DMS53 (cell line): ENCODE measurements around the gene FTCD.

Experiments used
- DNase-seq: peaks from one replicate; lab custom pipeline; 2025; lab: John Stamatoyannopoulos, UW

Gene FTCD

DNA sequence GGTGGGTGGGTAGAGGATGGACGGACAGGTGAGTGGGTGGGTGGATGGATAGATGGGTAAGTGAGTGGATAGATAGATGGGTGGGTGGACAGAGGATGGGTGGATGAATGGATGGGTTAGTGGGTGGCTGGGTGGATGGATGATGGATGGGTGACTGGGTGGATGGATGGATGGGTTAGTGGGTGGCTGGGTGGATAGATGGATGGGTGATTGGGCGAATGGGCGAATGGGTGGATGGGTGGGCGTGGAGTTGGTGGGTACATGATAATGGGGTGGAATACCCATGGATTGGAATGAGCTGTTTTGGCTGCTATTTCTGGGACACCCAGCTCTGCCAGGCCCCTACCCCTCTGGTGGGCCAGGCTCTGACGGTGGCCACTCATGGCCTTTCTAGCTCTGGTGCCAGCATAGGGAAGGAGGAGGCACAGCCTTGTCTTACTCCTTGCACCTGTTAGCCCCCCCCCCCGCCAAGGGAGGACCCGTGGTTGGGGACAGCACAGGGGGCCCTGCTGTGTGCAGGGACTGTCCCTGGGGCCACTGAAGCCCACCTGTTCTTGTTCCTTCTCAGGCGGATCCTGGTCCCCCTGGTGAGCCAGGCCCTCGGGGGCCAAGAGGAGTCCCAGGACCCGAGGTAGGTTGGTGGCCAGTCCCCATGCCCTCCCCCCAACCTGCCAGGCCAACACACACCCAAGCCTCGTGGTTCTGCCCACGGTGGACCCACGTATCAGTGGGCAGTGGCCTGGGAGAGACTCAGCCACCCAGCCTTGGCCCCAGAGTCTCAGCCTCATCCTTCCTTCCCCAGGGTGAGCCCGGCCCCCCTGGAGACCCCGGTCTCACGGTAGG lies 31.1 kb downstream of the FTCD start:
- DNase-seq, result no peak

DNA sequence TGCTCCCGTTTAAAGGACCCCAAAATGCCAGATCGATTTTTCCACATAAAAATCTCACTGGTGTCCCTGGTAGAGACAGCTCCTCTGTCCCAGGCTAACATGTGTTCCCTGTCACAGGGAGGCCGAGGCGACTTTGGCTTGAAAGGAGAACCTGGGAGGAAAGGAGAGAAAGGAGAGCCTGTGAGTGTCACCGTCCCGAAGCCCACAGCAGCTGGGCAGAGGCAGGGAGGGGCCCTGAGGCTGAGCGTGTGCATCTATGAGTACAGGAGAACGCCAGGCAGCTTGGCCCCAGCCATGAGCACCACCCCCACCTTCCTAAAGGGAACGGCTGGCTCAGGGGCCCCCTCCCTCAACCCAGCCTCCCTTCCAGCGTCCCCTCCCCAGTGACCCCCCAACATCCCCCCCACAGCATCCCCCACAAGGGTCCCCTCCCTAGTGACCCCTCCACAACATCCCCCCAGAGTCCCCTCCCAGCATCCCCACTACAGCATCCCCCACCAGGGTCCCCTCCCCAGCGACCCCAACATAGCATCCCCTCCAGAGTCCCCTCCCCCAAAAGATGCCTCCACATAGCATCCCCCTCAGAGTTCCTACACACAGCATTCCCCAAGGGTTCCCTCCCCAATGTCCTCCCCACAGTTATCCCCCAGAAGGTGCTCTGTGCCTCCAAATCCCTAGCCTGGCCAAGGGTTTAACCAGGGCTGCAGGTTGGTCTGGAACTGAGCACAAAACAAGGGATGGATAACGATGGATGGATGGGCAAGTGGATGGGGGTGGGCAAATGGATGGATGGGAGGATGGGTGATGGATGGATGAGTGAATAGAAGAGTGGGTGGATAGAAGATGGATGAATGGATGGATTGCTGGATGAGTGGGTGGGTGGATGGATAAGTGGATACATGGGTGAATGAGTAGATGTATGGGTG lies 32.4 kb downstream of the FTCD start:
- no peak for DNase-seq

DNA sequence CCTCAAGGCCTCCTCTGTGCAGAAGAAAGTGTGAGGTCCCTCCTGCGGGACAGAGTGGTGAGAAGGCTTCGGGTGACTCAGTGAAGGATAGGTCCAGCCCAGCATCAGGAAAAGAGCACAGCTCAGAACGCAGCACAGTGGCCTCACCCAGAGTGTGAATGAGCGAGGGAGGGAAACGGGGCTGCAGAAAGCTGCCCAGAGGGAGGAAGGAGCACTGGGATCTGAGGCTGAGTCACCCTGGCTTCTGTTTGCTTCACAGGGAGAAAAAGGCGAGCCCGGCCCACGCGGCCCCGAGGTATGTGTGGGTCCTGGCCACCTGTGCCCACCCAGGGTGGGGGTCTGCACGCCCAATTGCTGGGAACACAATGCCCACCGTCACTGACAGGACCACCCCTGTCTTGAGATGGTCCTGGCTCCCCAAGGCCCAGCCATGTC lies 33.1 kb downstream of the FTCD start:
- no peak for DNase-seq

DNA sequence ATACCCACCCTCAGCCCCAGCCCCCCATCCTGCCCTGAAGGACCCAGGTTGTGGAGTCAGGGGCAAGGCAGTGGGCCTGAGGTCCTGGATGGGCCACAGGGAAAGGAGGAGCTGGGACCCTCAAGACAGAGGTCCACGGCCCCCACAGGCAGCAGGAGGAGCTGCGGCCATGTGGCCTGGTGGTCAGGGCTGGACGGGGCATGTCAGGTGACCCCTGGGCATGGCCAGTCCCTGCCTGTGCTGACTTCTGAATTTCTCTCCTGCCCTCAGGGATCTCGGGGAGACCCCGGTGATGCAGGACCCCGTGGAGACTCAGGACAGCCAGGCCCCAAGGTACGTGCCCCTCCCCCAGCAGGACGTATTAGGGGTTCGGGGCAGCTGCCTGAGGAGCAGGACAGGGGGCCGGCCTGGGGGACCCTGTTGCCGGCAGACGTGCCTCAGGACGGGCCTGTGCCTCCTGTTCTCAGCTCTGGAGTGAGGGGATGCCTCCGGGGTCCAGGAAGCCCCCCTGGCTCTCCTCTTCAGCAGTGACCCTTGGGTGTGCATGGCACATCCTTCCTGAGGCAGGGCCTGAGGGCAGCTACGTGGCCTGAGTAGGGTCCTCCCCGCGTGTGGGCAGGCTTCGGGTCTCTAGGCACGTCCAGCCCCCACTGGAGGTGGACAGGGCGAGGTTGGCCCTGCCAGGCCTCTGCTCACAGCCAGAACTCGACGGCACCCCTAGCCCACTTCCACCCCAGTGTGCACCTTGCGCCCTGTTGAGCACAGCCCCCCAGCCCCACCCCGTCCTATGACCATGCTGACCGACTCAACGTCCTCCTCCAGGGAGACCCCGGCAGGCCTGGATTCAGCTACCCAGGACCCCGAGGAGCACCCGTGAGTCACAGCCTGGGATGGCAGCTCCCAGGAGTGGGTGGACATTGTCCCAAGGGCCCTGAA lies 33.8 kb downstream of the FTCD start:
- no peak for DNase-seq

DNA sequence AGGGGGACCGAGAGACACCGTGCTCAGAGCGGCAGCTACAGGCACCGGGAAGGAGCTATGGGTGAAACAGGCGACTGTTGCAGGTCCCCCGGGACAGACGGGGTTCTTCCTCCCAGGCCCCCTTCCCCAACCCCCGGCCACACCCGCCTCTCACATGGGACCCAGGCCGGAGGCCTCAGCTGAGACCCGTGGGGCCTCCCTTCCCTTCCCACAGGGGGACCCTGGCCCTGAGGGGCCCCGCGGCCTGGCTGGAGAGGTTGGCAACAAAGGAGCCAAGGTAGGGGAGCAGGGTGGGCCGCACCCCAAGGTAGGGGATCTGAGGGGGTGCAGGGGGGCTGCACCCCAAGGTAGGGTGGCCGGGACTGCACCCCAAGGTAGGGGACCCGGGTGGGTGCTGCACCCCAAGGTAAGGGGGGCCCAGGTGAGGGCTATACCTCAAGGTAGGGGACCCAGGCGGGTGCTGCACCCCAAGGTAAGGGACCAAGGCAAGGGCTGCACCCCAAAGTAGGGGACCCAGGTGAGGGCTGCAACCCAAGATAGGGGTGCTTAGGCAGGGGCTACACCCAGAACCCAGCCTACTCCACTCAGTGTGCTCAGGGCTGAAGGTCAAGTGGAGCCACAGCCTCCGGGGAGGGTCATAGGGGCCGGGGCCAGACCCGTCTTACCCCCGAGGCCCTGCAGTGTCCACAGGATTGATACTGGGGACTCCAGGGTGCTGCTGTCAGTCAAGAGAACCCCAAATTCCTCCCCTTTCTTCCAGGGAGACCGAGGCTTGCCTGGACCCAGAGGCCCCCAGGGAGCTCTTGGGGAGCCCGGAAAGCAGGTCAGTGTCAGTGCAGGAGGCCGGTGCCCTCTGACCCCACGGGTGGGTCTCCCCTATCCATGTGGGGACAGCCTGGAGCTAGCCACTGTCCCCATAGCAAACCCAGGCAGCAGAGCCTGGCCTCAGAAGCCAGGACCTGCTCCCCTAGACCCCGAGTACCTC lies 34.8 kb downstream of the FTCD start:
- no peak for DNase-seq

DNA sequence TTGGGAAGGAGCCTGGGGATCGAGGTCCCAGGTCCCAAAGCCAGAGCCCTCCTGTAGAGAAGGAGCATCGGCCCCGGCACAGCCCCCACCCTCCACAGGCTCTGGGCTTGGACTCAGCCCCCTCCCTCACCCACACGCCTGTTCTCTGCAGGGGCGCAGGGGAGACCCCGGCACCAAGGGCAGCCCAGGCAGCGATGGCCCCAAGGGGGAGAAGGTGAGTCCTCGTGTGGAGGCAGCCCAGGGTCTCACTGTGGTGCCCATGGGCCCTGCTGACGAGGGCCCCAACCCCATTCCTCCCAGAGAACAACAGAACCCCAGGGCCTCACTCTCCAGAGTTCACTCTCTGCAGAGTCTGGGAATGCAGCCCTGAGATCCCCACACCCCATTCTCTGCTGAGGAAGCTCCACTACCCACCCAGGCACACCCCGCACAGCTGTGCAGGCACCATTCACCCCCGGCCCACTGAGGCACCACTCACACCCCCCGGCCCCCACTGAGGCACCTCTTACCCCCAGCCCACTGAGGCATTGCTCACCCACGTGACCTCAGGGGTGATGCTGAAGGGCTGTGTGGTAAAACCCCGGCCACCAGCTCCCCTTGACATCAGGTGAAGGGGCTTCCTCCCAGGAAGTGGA lies 35.6 kb downstream of the FTCD start:
- no peak for DNase-seq

DNA sequence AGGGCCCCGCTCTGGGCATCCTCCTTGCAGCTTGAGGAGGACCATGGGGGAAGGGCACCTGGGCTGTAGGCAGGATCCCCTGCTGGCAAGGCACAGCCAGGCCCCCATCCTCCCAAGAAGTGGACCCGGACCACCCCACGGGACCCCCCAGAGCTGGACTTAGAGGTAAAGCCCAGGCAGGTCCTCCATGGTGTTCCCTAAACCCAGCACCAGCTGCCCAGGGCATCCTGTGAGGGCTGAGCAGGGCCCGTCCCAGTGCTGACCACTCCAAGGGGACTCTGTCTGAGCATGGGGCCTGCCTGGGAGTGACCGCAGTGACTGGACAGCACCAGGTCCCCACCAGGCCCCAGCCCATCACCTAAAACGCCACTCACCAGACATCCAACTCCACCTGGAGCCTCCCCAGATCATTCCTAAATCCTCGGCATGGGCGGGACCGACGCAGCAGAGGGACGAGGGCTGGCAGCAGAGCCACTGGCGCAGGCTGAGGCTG lies 36.2 kb downstream of the FTCD start:
- no peak for DNase-seq

DNA sequence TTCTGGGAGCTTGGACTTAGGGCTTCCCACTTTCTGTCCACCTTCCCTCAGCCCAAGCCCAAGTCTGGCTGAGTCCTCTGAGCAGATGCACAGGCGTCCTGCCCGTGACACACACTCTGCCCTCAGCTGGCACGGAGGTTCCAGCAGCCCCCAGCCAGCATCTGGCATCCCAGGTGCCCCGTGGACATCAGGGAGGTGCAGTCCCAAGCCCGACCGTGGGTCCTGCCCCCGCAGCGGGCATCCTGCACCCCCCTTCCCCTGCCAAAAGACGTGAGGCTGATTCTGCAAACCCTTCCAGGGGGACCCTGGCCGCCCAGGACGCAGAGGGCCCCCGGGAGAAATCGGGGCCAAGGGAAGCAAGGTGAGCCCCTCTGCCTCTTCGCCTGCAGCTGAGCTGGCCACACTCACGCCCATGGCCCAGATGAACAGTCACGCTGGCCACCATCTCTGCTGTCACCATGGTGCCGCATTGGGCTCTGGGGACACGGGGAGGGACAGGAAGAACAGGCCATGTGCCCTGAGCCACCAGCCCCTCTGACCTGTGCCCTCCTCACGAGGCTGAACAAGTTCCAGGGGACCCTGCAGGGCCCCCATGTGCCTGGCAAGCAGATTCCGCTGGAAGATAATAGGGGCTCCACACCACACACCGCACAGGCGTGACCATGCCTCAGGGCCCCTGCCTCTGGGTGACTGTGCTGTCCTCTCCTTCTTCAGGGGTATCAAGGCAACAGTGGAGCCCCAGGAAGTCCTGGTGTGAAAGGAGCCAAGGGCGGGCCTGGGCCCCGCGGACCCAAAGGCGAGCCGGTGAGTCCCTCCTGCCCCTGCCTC lies 36.8 kb downstream of the FTCD start:
- DNase-seq, result no peak

DNA sequence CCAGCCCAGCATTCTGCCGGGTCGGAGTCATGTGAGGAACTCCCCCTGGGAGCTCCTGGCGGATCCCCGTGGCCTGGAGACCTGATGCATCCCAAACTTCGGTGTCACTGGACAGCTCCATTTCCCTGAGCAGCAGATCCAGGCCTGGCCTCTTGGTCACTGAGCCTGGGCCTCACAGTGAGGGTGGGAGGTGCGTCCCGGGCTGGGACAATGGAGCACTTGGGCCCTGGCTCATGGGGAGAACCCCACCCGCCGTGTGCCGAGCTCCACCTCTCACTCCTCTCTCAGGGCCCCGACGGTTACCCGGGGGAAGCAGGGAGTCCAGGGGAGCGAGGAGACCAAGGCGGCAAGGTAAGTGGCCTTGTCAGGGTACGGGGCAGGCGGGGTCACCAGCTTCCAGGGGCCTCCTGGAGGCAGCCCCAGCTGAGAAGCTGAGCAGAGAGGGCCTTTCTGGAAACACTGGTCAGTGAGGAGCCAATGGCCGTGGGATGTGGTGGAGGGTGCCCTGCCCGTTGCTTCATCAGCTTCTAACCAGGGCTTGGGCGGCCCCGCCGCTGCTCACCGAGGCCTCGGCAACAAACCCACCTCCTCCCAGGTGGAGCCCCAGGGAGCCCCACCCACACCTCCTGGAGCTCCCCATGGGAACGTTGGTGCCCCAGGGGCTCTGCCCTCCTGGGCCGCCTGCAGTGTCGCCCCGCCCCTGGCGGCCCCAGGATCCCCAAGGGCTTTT lies 37.6 kb downstream of the FTCD start:
- no peak for DNase-seq

DNA sequence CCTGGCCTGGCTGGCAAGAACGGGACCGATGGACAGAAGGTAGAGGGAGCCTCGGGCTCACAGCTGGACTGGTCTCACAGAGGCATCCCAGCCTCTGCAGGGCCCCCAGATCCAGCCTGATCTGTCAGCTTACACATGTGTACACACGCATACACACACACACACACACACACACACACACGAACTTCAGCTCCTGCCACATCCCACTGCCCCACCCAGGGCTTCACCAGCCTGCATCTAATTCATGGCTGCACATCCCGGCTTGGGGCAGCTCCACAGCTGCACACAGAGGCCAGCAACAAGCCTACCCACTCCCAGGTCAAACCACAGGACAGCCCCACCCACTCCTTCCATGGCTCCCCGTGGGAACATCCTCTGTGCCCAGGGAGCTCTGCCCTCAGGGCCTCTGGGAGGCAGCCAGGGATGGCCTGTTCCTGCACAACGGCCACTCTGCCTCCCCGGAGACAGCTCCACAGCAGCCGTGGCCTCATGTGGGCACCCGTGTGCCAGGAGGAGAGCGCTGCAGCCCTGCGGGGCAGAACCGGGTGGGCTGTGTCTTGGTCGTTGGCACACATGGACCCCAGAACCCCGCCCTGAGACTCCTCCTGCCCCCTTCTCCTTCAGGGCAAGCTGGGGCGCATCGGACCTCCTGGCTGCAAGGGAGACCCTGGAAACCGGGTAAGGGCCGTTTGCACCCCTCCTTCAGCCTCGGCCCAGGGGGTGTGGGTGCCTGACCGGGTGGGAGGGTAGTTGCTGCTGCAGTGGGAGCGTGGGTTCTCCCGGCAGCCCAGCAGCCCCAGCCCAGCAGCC lies 38.4 kb downstream of the FTCD start:
- no peak for DNase-seq

DNA sequence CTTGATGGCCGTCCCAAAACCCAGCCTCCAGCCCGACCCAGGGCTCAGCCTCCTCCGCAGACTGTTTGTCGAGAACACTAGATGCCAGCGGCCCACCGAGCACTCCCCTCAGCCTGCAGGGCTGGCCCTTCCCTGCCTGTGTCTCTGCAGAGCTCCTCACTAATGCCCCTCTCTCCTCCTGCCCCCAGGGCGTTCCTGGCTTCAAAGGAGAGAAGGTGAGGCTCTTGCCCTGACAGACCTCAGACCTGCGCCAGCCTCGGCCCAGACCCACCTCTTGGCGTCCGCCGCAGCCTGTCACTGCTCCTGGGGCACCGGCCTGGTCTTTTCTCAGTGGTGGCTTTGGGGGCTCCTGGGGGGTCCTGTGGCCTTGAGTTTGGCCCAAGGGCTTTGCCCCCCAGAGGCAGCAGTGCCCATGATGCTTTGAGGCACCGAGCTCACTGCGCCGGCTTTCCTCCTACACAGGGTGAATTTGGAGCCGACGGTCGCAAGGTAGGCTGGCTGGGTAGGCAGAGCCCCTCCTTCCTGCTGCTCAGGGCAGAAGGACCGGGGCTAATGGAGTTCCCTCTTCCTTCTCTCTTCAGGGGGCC lies 39.1 kb downstream of the FTCD start:
- DNase-seq, result no peak

DNA sequence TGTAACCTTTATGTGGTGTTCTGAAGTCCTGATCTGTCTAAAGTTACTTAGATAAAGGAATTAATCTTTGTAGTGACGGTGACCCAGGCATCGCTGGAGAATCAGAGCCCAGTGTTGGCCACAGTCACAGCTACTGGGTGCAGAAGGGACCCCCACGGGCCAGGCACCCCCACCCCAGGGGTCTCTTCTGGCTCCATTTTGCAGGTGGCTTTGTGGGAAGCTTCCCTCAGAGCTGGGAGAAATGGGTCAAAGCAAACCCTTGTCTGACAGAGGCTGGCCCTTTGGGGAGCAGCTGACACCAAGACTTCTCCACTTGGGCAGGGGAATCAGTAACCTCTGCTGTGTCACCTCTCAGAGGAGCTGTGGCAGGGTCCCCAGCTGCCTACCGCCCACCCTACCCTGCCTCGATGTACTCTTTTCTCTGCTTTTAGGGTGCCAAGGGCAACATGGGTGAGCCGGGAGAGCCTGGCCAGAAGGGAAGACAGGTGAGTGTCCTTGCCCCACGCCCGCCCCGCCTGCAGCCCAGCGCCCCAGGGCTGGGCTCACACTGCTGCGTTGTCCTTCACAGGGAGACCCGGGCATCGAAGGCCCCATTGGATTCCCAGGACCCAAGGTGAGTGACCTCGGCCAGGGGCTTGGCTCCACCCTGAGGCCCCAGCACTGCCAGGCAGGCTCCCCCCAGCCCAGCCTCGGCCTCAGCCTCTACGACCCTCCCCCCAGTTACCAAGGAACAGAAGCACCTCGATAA lies 39.8 kb downstream of the FTCD start:
- DNase-seq, result no peak

DNA sequence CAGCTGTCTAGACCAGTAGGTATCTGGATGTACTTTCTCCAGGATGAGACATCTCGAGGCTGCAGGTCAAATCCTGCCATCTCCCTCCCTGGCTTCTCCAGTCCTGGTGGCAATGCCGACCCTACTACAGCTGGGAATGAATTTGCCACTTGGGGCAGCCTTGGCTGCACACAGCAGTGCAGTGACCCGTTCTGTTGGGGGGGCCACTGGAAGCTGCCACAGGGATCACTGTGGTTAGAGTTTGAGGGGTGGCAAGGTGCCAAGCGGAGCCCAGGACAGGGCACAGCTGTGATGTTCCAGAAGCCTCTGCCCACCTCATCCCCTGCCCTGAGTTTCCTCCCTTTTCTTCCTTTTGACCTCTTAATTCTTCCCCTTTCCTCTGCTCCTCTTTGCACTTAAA lies 40.4 kb downstream of the FTCD start:
- no peak for DNase-seq

DNA sequence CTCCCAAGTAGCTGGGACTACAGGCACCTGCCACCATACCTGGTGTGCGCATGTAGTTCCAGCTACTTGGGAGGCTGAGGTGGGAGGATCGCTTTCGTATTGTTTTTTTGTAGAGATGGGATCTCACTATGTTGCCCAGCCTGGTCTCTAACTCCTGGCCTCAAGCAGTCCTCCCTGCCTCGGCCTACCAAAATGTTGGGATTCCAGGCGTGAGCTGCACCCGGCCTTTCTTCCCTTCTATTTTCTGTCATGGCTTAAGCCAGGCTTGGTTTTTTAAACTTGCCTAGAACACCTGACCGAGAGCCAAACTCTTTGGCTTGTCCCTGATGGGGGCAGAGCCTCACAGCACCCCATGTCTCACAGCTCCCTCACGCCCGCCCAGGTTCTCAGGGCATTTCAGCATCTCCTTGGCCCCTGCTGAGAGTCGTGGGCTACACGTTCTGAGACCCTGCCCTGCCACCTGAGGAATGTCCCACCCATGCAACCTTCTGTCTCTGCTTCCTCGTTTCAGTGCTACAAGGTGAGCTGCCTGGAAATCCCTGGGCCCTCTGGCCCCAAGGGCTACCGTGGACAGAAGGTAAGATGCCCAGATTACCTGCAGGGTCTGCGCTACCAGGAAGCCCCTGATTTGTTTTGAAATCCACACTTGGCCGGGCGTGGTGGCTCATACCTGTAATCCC lies 41.7 kb downstream of the FTCD start:
- DNase-seq, result no peak

DNA sequence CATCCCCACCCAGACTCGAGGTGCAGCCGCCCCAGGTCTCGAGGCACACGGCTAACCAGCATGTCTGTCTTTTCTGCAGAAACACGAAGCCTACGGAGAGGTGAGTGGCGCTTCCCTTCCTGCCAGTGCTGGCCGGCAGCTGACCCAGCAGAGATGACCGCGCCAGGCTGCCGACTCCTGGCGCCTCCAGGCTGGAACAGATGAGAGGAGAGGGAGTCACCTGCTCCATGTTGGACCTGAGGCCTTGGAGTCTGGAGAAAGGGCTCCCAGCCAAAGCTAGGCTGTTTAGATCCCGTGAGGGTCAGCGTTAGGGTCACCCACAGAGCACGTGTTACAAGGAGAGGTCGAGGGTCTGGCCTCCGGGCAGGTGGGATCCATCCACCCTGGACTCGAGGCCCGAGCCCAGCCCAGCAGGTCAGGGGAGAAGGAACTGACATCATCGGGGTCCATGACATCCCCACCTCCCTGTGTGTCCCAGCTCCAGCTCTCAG lies 42.6 kb downstream of the FTCD start:
- no peak for DNase-seq
